OCI-LY1 (cell line): ENCODE data around the gene DET1.

Experiments used
- H2AFZ ChIP-seq: fragments of 200-600 bp; sonication (generic), shearing (Covaris generic); 2 replicates; pipeline ENCODE4 v1.6.0; 2014; ENCODE audit warnings: antibody characterized with exemption, mild to moderate bottlenecking, low read length
- H3F3A ChIP-seq: fragments of 200-600 bp; sonication (generic), shearing (Covaris generic); 2 replicates; pipeline ENCODE4 v1.6.0; 2014; ENCODE audit warnings: mild to moderate bottlenecking, antibody characterized with exemption, low read length, moderate library complexity; ENCODE audit not compliant: insufficient read depth
- H3K27ac ChIP-seq: fragments of 200-600 bp; sonication (generic); 2 replicates; pipeline ENCODE4 v1.5.1; 2014; ENCODE audit warnings: low read length, mixed run types, mild to moderate bottlenecking, low read depth; ENCODE audit not compliant: poor library complexity, severe bottlenecking
- H3K27me3 ChIP-seq: fragments of 200-600 bp; sonication (generic); 2 replicates; pipeline ENCODE4 v1.6.0; 2014; ENCODE audit warnings: antibody characterized with exemption, mild to moderate bottlenecking, low read length, moderate library complexity; ENCODE audit not compliant: insufficient read depth
- H3K36me3 ChIP-seq: fragments of 200-600 bp; sonication (generic); 2 replicates; pipeline ENCODE4 v1.6.1; 2014; ENCODE audit warnings: mild to moderate bottlenecking, antibody characterized with exemption, low read length, moderate library complexity, mixed read lengths; ENCODE audit not compliant: insufficient read depth
- H3K4me1 ChIP-seq: fragments of 200-600 bp; sonication (generic); 2 replicates; pipeline ENCODE4 v1.5.1; 2014; ENCODE audit warnings: mild to moderate bottlenecking, low read length, moderate library complexity; ENCODE audit not compliant: insufficient read depth, severe bottlenecking
- H3K4me2 ChIP-seq: fragments of 200-600 bp; sonication (generic), shearing (Covaris generic); 2 replicates; pipeline ENCODE4 v1.6.1; 2014; ENCODE audit warnings: low read length
- H3K4me3 ChIP-seq: fragments of 200-600 bp; sonication (generic); 2 replicates; pipeline ENCODE4 v1.5.1; 2014; ENCODE audit warnings: low read length, low read depth, mild to moderate bottlenecking, mixed read lengths; ENCODE audit not compliant: poor library complexity, severe bottlenecking
- H3K79me2 ChIP-seq: fragments of 200-600 bp; shearing (Covaris generic); 2 replicates; pipeline ENCODE4 v1.6.1; 2016; ENCODE audit warnings: mixed run types, low read length, mixed read lengths; ENCODE audit not compliant: insufficient read depth
- H3K9ac ChIP-seq: fragments of 200-600 bp; sonication (generic), shearing (Covaris generic); 2 replicates; pipeline ENCODE4 v1.6.1; 2014; ENCODE audit warnings: mild to moderate bottlenecking, low read length, mixed read lengths
- H3K9me2 ChIP-seq: fragments of 200-600 bp; sonication (generic), shearing (Covaris generic); 2 replicates; pipeline ENCODE4 v1.6.1; 2014; ENCODE audit warnings: low read depth, mild to moderate bottlenecking, low read length, mixed read lengths
- H3K9me3 ChIP-seq: fragments of 200-600 bp; shearing (Covaris generic); 2 replicates; pipeline ENCODE4 v1.6.1; 2014; ENCODE audit warnings: low read length, mixed read lengths
- H4K20me1 ChIP-seq: fragments of 200-600 bp; sonication (generic), shearing (Covaris generic); 2 replicates; pipeline ENCODE4 v1.6.0; 2016; ENCODE audit warnings: mild to moderate bottlenecking, low read length; ENCODE audit not compliant: insufficient read depth
- CTCF ChIP-seq: fragments of 200-600 bp; sonication (generic), shearing (Covaris generic); IDR thresholded peaks from 2 replicates; pipeline ENCODE4 v1.5.1; 2017; ENCODE audit warnings: mild to moderate bottlenecking, antibody characterized with exemption, low read length, moderate library complexity, mixed read lengths
- EZH2 ChIP-seq: fragments of 200-600 bp; sonication (generic), shearing (Covaris generic); IDR thresholded peaks from 2 replicates; pipeline ENCODE4 v1.8.0; 2017; ENCODE audit warnings: borderline replicate concordance, mixed run types, mild to moderate bottlenecking, antibody characterized with exemption, low read length, moderate library complexity, mixed read lengths

DET1 gene

GRCh38 chr15:88509321-88509720, 37.2 kb downstream of the DET1 start:
- H4K20me1 ChIP-seq, result no peaks in the 10 kb centered on the region
- no peaks in the 10 kb centered on the region for H3K4me1 ChIP-seq
- no peak for TF ChIP-seq EZH2
- no peak for TF ChIP-seq CTCF
- H3K9me2 ChIP-seq, result no peaks in the 10 kb centered on the region
- no peaks in the 10 kb centered on the region for H3K27me3 ChIP-seq
- no peak overlapping the region for H3K9ac ChIP-seq
- H2AFZ ChIP-seq, result no peak overlapping the region
- H3F3A ChIP-seq, result no peaks in the 10 kb centered on the region
- H3K27ac ChIP-seq, result no peak overlapping the region
- no peaks in the 10 kb centered on the region for H3K36me3 ChIP-seq
- H3K9me3 ChIP-seq, result no peaks in the 10 kb centered on the region
- no peaks in the 10 kb centered on the region for H3K79me2 ChIP-seq
- H3K4me2 ChIP-seq, result no peak overlapping the region
- H3K4me3 ChIP-seq, result no peak overlapping the region

GRCh38 chr15:88506628-88507027, 39.9 kb downstream of the DET1 start:
- Histone ChIP-seq H3K36me3 (no peaks in the 10 kb centered on the region), H3K27me3 (no peaks in the 10 kb centered on the region), H3K4me3 (no peak overlapping the region), H2AFZ (no peak overlapping the region), H3K9me2 (no peaks in the 10 kb centered on the region), H3K79me2 (no peaks in the 10 kb centered on the region), H3K4me2 (no peak overlapping the region), H3F3A (no peaks in the 10 kb centered on the region), H3K27ac (no peak overlapping the region), H3K9me3 (no peaks in the 10 kb centered on the region), H3K4me1 (no peaks in the 10 kb centered on the region), H4K20me1 (no peaks in the 10 kb centered on the region), H3K9ac (no peak overlapping the region)
- TF ChIP-seq CTCF (no peak), EZH2 (no peak)

GRCh38 chr15:88505721-88506120, 40.8 kb downstream of the DET1 start:
- TF ChIP-seq EZH2 (no peak), CTCF (no peak)
- no peak overlapping the region for H2AFZ ChIP-seq
- no peaks in the 10 kb centered on the region for H3K79me2 ChIP-seq
- H3K9me3 ChIP-seq, result no peaks in the 10 kb centered on the region
- no peak overlapping the region for H3K9ac ChIP-seq
- no peak overlapping the region for H3K4me2 ChIP-seq
- H3F3A ChIP-seq, result no peaks in the 10 kb centered on the region
- no peaks in the 10 kb centered on the region for H3K36me3 ChIP-seq
- H4K20me1 ChIP-seq, result no peaks in the 10 kb centered on the region
- H3K4me1 ChIP-seq, result no peaks in the 10 kb centered on the region
- no peak overlapping the region for H3K27ac ChIP-seq
- H3K27me3 ChIP-seq, result no peaks in the 10 kb centered on the region
- H3K9me2 ChIP-seq, result no peaks in the 10 kb centered on the region
- H3K4me3 ChIP-seq, result no peak overlapping the region
